ENCODE data around the gene PLCD4.

PLCD4 gene

GRCh38 chr2:218622606-218623365, 15.1 kb downstream of the PLCD4 start:
- no peak for DNase-seq

GRCh38 chr2:218623366-218623705, 15.6 kb downstream of the PLCD4 start:
- DNase-seq: no peak

GRCh38 chr2:218626369-218626768, 18.7 kb downstream of the PLCD4 start:
- DNase-seq: no peak

GRCh38 chr2:218627939-218628338, 20.2 kb downstream of the PLCD4 start:
- DNase-seq: no peak

GRCh38 chr2:218631837-218632236, 24.1 kb downstream of the PLCD4 start:
- no peak for DNase-seq

- no peak for DNase-seq
These were observed 28.0 kb downstream of the PLCD4 start for GRCh38 chr2:218635719-218636118.

GRCh38 chr2:218638372-218638771, 30.7 kb downstream of the PLCD4 start:
- no peak for DNase-seq

- no peak for DNase-seq
These were observed 34.5 kb downstream of the PLCD4 start for GRCh38 chr2:218642121-218642656.

- DNase-seq: no peak
These were observed 35.1 kb downstream of the PLCD4 start for GRCh38 chr2:218642786-218643185.

- no peak for DNase-seq
These were observed 36.1 kb downstream of the PLCD4 start for GRCh38 chr2:218643751-218644310.

GRCh38 chr2:218644721-218645120, 37.0 kb downstream of the PLCD4 start:
- no peak for DNase-seq

GRCh38 chr2:218645126-218645525, 37.4 kb downstream of the PLCD4 start:
- no peak for DNase-seq

- DNase-seq: peak; percentile 42
These were observed 40.5 kb downstream of the PLCD4 start for GRCh38 chr2:218648088-218648786.

GRCh38 chr2:218648787-218649100, 41.0 kb downstream of the PLCD4 start:
- DNase-seq: no peak

GRCh38 chr2:218655751-218656150, 48.1 kb downstream of the PLCD4 start:
- no peak for DNase-seq

GRCh38 chr2:218658671-218659257, 51.1 kb downstream of the PLCD4 start:
- DNase-seq: peak; percentile 30

GRCh38 chr2:218659258-218659987, 51.7 kb downstream of the PLCD4 start, which contains the start of the genes BCS1L and ZNF142:
Gene BCS1L (plus strand): TSS chr2:218659683. CDS start chr2:218660988, 1,305 bp downstream.
Gene ZNF142 (minus strand): TSS chr2:218659623. CDS start chr2:218656429, 3,194 bp downstream.
- DNase-seq: peak; percentile 81

- no peak for DNase-seq
These were observed 52.3 kb downstream of the PLCD4 start for GRCh38 chr2:218659988-218660358.

- no peak for DNase-seq
These were observed 54.7 kb downstream of the PLCD4 start for GRCh38 chr2:218662377-218662776.

GRCh38 chr2:218662827-218663226, 55.1 kb downstream of the PLCD4 start:
- no peak for DNase-seq

GRCh38 chr2:218663901-218664300, 56.2 kb downstream of the PLCD4 start:
- DNase-seq: no peak

GRCh38 chr2:218664653-218665052, 57.0 kb downstream of the PLCD4 start:
- no peak for DNase-seq

GRCh38 chr2:218671097-218671653, 63.5 kb downstream of the PLCD4 start:
- no peak for DNase-seq

Measured in NCI-H748 treated with DMSO at 0.1 percent for 48 hours (cell line).